GM12878 (cell line): ENCODE measurements around the gene PTMA. TPM values are rescaled to one million over a fixed set of nuclear protein-coding genes. Genes with fewer than 3 reads are reported as not detected.
A peak's percentile ranks its signal among the peaks of the same experiment; 100 is the strongest.

Source experiments
- ATF7 ChIP-seq: fragments of 450-650 bp; IDR thresholded peaks from 2 replicates; pipeline ENCODE4 v1.6.1; 2016; ENCODE audit warnings: low read depth, mild to moderate bottlenecking
- BMI1 ChIP-seq: fragments of 450-650 bp; IDR thresholded peaks from 2 replicates; pipeline ENCODE4 v1.6.1; 2016; ENCODE audit warnings: mild to moderate bottlenecking, moderate library complexity, borderline replicate concordance
- EP300 ChIP-seq, 2 experiments: fragments of 150-350 bp in 1 of 2; IDR thresholded peaks; 2 replicates each; pipeline ENCODE4 v1.6.1; 2011 to 2012; ENCODE audit warnings: low read depth in 2 of 2, low read length in 2 of 2, borderline replicate concordance in 1 of 2, improper control_type of control experiment in 1 of 2, inconsistent platforms in 1 of 2; ENCODE audit not compliant: control insufficient read depth in 1 of 2
- FOXM1 ChIP-seq: IDR thresholded peaks from 2 replicates; pipeline ENCODE4 v1.6.1; 2012; ENCODE audit warnings: low read depth, mild to moderate bottlenecking, inconsistent platforms, low read length, moderate library complexity
- HDAC6 ChIP-seq: fragments of 200-600 bp; sonication (generic); IDR thresholded peaks from one replicate; pipeline ENCODE4 v1.8.0; 2017; ENCODE audit warnings: antibody characterized with exemption; ENCODE audit not compliant: unreplicated experiment
- MYC ChIP-seq: IDR thresholded peaks from 2 replicates; pipeline ENCODE4 v1.6.1; 2011; ENCODE audit warnings: mild to moderate bottlenecking, low read length, moderate library complexity, inconsistent platforms; ENCODE audit not compliant: insufficient read depth, insufficient replicate concordance, insufficient read length, severe bottlenecking
- NFXL1 ChIP-seq: fragments of 450-650 bp; IDR thresholded peaks from 2 replicates; pipeline ENCODE4 v1.6.1; 2017; ENCODE audit warnings: antibody characterized with exemption, mild to moderate bottlenecking, borderline replicate concordance
- PAX8 ChIP-seq: fragments of 450-650 bp; IDR thresholded peaks from 2 replicates; pipeline ENCODE4 v1.6.1; 2017; ENCODE audit warnings: mild to moderate bottlenecking, moderate library complexity
- PKNOX1 ChIP-seq: fragments of 450-650 bp; IDR thresholded peaks from 2 replicates; pipeline ENCODE4 v1.6.1; 2016; ENCODE audit warnings: mild to moderate bottlenecking
- POLR2AphosphoS2 ChIP-seq: IDR thresholded peaks from 2 replicates; pipeline ENCODE4 v1.6.1; 2011; ENCODE audit warnings: low read depth, mild to moderate bottlenecking, low read length, improper control_type of control experiment, moderate library complexity
- RELB ChIP-seq: fragments of 450-650 bp; IDR thresholded peaks from 2 replicates; pipeline ENCODE4 v1.6.1; 2017; ENCODE audit warnings: low read depth, mild to moderate bottlenecking, moderate library complexity
- SIX5 ChIP-seq: IDR thresholded peaks from 2 replicates; pipeline ENCODE4 v1.6.1; 2011; ENCODE audit warnings: mild to moderate bottlenecking, low read depth, low read length, moderate library complexity; ENCODE audit not compliant: severe bottlenecking
- SMAD1 ChIP-seq: fragments of 450-650 bp; IDR thresholded peaks from 2 replicates; pipeline ENCODE4 v1.6.1; 2018; ENCODE audit warnings: mild to moderate bottlenecking, low read depth; ENCODE audit not compliant: partially characterized antibody
- SMARCA5 ChIP-seq: fragments of 450-650 bp; IDR thresholded peaks from 2 replicates; pipeline ENCODE4 v1.6.1; 2017; ENCODE audit warnings: mild to moderate bottlenecking
- SMC3 ChIP-seq: IDR thresholded peaks from 2 replicates; pipeline ENCODE4 v1.6.1; 2011; ENCODE audit warnings: low read length, improper control_type of control experiment, borderline replicate concordance
- TAF1 ChIP-seq: IDR thresholded peaks from 2 replicates; pipeline ENCODE4 v1.6.1; 2011; ENCODE audit warnings: mild to moderate bottlenecking, low read depth, low read length, borderline replicate concordance
- TCF12 ChIP-seq: IDR thresholded peaks from 2 replicates; pipeline ENCODE4 v1.6.1; 2011; ENCODE audit warnings: low read depth, mild to moderate bottlenecking, low read length
- USF1 ChIP-seq: IDR thresholded peaks from 2 replicates; pipeline ENCODE4 v1.6.1; 2011; ENCODE audit warnings: borderline replicate concordance, low read depth, mild to moderate bottlenecking, moderate library complexity, mixed read lengths, low read length; ENCODE audit not compliant: insufficient read depth; ENCODE audit errors: extremely low read length
- ZBTB40 ChIP-seq: fragments of 450-650 bp; IDR thresholded peaks from 2 replicates; pipeline ENCODE4 v1.6.1; 2016; ENCODE audit warnings: mild to moderate bottlenecking, moderate library complexity, borderline replicate concordance
- ZNF384 ChIP-seq: IDR thresholded peaks from 2 replicates; pipeline ENCODE4 v1.6.1; 2012; ENCODE audit warnings: low read depth, mild to moderate bottlenecking, low read length, improper control_type of control experiment, borderline replicate concordance
- ZNF622 ChIP-seq: fragments of 450-650 bp; IDR thresholded peaks from 2 replicates; pipeline ENCODE4 v1.6.1; 2017; ENCODE audit warnings: mild to moderate bottlenecking, inconsistent platforms
- polyA plus RNA-seq, 11 experiments: library from polyadenylated mRNA; depleted of rRNA in 4 of 11; unstranded in 6 of 11; stranded (reverse) in 5 of 11; fragments of >200 nt; fragmentation: Nextera tagmentation in 4 of 11; fragmentation: Illumina TruSeq in 1 of 11; extraction: Ambion mirVana in 4 of 11; extraction: Trizol in 1 of 11; gene quantifications; 1 replicate in 1 of 11; 2 replicates in 10 of 11; pipeline versions ENCODE4 v1.2.1 to v1.2.3, GENCODE V29; 2011 to 2016; ENCODE audit warnings: inconsistent platforms in 2 of 11, missing spikeins in 2 of 11, low read depth in 1 of 11
- total RNA-seq, 4 experiments: library from RNA; depleted of rRNA in 3 of 4; stranded (reverse); fragments of >200 nt in 3 of 4; fragmentation: Illumina TruSeq in 1 of 4; extraction: Trizol in 1 of 4; gene quantifications; 2 replicates each; pipeline versions ENCODE4 v1.2.1 to v1.2.3, GENCODE V29; 2013 to 2021
- TF ChIP-seq, protein P1 (sequence below): IDR thresholded peaks from 2 replicates; pipeline ENCODE4 v1.6.1; 2011; ENCODE audit warnings: mild to moderate bottlenecking, low read depth, low read length, moderate library complexity; ENCODE audit not compliant: insufficient replicate concordance

The PTMA gene
- total and polyA plus RNA-seq, 10 of the 15 experiments (the other 5 are each of a cell fraction or from before 2014, with no cell fraction given): 1,144 to 5,018 (median 3,464) TPM

GRCh38 chr2:231709636-231709980, 1.3 kb downstream of the PTMA start (continued):
- TF ChIP-seq SMARCA5: no peak
- TF ChIP-seq USF1: no peak
- TF ChIP-seq TAF1: no peak
- TF ChIP-seq, protein P1, sequence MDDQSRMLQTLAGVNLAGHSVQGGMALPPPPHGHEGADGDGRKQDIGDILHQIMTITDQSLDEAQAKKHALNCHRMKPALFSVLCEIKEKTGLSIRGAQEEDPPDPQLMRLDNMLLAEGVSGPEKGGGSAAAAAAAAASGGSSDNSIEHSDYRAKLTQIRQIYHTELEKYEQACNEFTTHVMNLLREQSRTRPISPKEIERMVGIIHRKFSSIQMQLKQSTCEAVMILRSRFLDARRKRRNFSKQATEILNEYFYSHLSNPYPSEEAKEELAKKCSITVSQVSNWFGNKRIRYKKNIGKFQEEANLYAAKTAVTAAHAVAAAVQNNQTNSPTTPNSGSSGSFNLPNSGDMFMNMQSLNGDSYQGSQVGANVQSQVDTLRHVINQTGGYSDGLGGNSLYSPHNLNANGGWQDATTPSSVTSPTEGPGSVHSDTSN: no peak
- TF ChIP-seq ZNF384: no peak
- no peak for TF ChIP-seq PKNOX1
- TF ChIP-seq PAX8: no peak
- TF ChIP-seq ZNF622: no peak
- no peak for TF ChIP-seq FOXM1
- TF ChIP-seq TCF12: no peak
- TF ChIP-seq HDAC6: no peak
- no peak for TF ChIP-seq NFXL1
- 0 out of 2 replicates have a peak, but pooled peaks have one; percentile 8 for TF ChIP-seq RELB
- 0 out of 2 replicates have a peak, but pooled peaks have one; percentile 5 for TF ChIP-seq POLR2AphosphoS2
- TF ChIP-seq SIX5: no peak
- no peak for TF ChIP-seq MYC
- no peak for TF ChIP-seq BMI1
- no peak for TF ChIP-seq ATF7
- no peak for TF ChIP-seq SMC3
- no peak for TF ChIP-seq EP300 (IDR thresholded peaks at IDR 0.05; ENCODE audit: borderline replicate concordance in 1 of 2, control insufficient read depth in 1 of 2, low read depth in 2 of 2, low read length in 2 of 2)
- TF ChIP-seq ZBTB40: no peak; the same call in 1 of the 2 replicates
- no peak for TF ChIP-seq SMAD1
